Left lung (tissue), 10 donors: ENCODE measurements around the gene CPLX1. TPM values are rescaled to one million over a fixed set of nuclear protein-coding genes. Genes with fewer than 3 reads are reported as not detected.

Source experiments
- ATAC-seq: fragments of 200-7000 bp; cut with Tn5 transposase; one replicate; pipeline ENCODE4 v1.9.1; 2020; ENCODE audit warnings: moderate library complexity
- DNase-seq, 4 donors: peaks; one replicate each; pipeline ENCODE4 v3.0.0-alpha.2; 2013 to 2020
- H3K27ac ChIP-seq, 2 donors: fragments of 200-600 bp; sonication (generic) in 1 of 2; one replicate each; pipeline versions ENCODE4 v1.5.0 to v1.8.0; 2020 to 2021
- H3K27me3 ChIP-seq, 2 donors: fragments of 200-600 bp; sonication (generic) in 1 of 2; one replicate each; pipeline versions ENCODE4 v1.5.0 to v1.8.0; 2020 to 2021
- H3K36me3 ChIP-seq, 2 donors: fragments of 200-600 bp; sonication (generic) in 1 of 2; one replicate each; pipeline versions ENCODE4 v1.5.0 to v1.8.0; 2020 to 2021
- H3K4me1 ChIP-seq, 2 donors: fragments of 200-600 bp; one replicate each; pipeline ENCODE4 v1.8.0; 2021
- H3K4me3 ChIP-seq, 2 donors: fragments of 200-600 bp; sonication (generic) in 1 of 2; one replicate each; pipeline versions ENCODE4 v1.5.0 to v1.8.0; 2020 to 2021; ENCODE audit warnings: mild to moderate bottlenecking in 1 of 2
- H3K9me3 ChIP-seq, 2 donors: fragments of 200-600 bp; sonication (generic) in 1 of 2; one replicate each; pipeline versions ENCODE4 v1.5.0 to v1.8.0; 2020 to 2021
- intact Hi-C, 2 donors: fragments of 100-400 bp; cut with DNase I; formaldehyde crosslinking; loops; one replicate each; pipeline versions ENCODE4 v1.11.2 to v1.14.2; 2022
- polyA plus RNA-seq, 6 donors: library from polyadenylated mRNA; unstranded; fragments of 120-200 nt; gene quantifications; one replicate each; pipeline ENCODE4 v1.2.1, GENCODE V29; 2013; ENCODE audit not compliant: insufficient read length in 6 of 6
- total RNA-seq, 2 donors: library from RNA; stranded (reverse); fragmentation: NEBNext Ultra II Directional; extraction: Animal tissue kit (Norgen Biotek cat#: 25700); gene quantifications; one replicate each; pipeline ENCODE4 v1.2.1, GENCODE V29; 2021
- TF ChIP-seq, protein P1 (sequence below), 2 donors: fragments of 200-600 bp; sonication (generic) in 1 of 2; IDR thresholded peaks; one replicate each; pipeline versions ENCODE4 v1.5.0 to v1.8.0; 2021; ENCODE audit warnings: antibody characterized with exemption in 2 of 2
- donor health status: DM: no; HTN: yes; CAD: no.
- donor health status: DM: no; HTN: no; CAD: no.

Gene CPLX1
- total and polyA plus RNA-seq, 8 donors = 0.98 to 3.2 (median 1.5) TPM

DNA sequence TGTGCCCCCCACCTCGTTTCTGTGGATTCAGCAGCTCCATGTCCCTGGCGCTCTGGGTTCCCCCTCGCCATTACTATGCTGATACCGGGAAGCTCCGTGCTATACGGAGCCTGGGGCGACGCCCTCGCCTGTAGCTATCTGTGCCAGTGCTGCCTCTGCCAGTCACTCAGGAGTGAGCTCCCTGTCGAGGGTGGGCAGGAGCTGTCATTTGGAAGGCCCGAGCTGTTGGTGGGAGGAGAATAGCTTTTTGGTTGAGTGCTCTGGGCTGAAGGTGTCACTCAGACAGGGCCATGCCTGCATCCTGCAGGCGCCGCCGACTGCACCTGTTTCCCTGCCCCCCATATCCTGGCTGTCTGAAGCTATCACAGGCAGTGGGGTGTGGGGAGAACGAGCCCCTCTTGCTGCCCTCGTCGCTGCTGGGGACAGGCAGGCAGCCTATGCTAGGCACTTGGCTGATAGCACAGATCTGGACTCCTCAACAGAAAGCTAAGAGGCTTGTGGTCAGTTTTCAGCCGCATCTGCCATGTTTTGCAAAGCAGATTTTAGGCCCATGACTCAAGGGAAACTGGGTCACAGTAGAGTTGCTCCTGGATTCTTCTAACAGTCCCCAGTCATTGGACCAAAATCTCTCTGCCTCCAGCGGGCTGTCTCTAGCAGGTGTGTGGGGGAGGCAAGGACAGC, 31.8 kb downstream of the CPLX1 start:
- ATAC-seq (no peak), DNase-seq (peak in 1 of 4 donors; percentile 40)
- TF ChIP-seq, protein P1, sequence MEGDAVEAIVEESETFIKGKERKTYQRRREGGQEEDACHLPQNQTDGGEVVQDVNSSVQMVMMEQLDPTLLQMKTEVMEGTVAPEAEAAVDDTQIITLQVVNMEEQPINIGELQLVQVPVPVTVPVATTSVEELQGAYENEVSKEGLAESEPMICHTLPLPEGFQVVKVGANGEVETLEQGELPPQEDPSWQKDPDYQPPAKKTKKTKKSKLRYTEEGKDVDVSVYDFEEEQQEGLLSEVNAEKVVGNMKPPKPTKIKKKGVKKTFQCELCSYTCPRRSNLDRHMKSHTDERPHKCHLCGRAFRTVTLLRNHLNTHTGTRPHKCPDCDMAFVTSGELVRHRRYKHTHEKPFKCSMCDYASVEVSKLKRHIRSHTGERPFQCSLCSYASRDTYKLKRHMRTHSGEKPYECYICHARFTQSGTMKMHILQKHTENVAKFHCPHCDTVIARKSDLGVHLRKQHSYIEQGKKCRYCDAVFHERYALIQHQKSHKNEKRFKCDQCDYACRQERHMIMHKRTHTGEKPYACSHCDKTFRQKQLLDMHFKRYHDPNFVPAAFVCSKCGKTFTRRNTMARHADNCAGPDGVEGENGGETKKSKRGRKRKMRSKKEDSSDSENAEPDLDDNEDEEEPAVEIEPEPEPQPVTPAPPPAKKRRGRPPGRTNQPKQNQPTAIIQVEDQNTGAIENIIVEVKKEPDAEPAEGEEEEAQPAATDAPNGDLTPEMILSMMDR (IDR thresholded peaks at IDR 0.05) = no peak
- Histone ChIP-seq H3K4me3 (no peak overlapping the region), H3K27me3 (peaks cover 37 to 93% of the 10 kb centered on the region in 2 donors), H3K27ac (no peak overlapping the region), H3K4me1 (peaks cover 9 to 12% of the 10 kb centered on the region in 2 donors), H3K9me3 (no peaks in the 10 kb centered on the region), H3K36me3 (no peaks in the 10 kb centered on the region)
- intact Hi-C loops = no loop called here

DNA sequence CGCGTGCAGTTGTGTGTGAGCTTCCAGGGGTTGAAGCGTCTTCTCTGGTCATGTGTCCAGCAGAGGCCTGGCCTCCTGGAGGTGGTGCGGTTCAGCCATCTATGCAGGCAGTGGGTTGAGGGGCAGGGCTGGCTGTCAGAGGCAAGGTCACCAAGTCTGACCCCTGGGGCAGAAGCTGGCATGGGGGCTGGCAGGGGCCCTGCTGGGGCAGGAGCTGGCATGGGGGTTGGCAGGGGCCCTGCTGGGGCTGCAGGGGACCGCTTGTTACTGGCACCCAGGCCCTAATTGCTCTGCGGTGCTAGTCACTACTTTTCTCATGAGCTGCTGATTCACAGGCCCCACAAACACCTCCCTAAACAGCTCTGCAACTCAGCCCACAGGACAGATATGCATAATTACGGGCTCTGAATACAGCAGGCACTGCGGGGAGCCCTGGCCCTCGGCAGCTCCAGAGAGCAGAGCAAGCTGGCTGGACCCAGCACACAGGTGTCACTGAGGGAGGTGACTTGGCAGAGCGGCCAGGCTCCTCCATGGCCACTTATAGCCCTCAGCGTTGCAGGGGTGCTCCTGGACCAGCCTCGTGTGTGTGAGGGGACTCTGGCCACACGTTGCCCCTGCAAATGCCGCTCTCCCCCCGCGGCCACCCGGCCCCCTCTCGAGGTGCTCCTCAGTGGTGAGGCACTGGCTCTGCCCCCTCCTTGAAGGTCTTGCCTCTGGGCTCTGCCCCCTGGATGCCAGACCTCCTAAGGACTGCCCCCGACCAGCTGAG, 32.7 kb downstream of the CPLX1 start:
- DNase-seq (peak in 1 of 4 donors; percentile 67), ATAC-seq (no peak)
- intact Hi-C loops = no loop called here
- H3K4me3 ChIP-seq = no peak overlapping the region
- H3K4me1 ChIP-seq = peaks cover 9 to 12% of the 10 kb centered on the region in 2 donors
- TF ChIP-seq, protein P1 (IDR thresholded peaks at IDR 0.05) = no peak
- no peaks in the 10 kb centered on the region for H3K9me3 ChIP-seq
- no peak overlapping the region for H3K27ac ChIP-seq
- H3K36me3 ChIP-seq = no peaks in the 10 kb centered on the region
- H3K27me3 ChIP-seq = peaks cover 37 to 100% of the 10 kb centered on the region in 2 donors

DNA sequence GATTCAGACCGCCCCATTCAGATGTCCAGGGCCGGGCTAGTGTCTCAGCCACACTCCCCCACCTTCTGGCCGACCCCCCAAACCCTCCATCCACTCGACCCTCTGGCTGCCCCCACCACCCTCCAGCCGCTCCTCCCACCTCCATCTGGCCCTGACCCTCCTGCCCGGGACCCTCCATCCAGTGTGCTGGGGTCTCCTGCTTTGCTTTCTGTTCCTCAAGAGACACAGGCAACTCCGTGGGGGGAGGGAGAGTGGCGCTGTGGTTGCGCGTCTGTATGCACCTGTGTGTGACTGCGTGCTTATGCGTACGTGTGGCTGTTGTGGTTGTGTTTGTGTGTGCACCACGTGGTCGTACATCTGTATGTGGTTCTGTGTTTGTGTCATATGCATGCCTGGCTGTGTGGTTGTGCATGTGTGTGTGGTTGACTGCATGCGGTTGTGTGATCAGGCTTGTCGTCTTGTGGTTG, 33.3 kb downstream of the CPLX1 start:
- Histone ChIP-seq H3K4me1 (peaks cover 9 to 12% of the 10 kb centered on the region in 2 donors), H3K4me3 (no peak overlapping the region), H3K9me3 (no peaks in the 10 kb centered on the region), H3K27me3 (peaks cover 40 to 100% of the 10 kb centered on the region in 2 donors), H3K36me3 (no peaks in the 10 kb centered on the region), H3K27ac (no peak overlapping the region)
- TF ChIP-seq, protein P1 (IDR thresholded peaks at IDR 0.05) = no peak
- DNase-seq (peak in 1 of 4 donors; percentile 56), ATAC-seq (no peak)
- intact Hi-C loops = no loop called here

DNA sequence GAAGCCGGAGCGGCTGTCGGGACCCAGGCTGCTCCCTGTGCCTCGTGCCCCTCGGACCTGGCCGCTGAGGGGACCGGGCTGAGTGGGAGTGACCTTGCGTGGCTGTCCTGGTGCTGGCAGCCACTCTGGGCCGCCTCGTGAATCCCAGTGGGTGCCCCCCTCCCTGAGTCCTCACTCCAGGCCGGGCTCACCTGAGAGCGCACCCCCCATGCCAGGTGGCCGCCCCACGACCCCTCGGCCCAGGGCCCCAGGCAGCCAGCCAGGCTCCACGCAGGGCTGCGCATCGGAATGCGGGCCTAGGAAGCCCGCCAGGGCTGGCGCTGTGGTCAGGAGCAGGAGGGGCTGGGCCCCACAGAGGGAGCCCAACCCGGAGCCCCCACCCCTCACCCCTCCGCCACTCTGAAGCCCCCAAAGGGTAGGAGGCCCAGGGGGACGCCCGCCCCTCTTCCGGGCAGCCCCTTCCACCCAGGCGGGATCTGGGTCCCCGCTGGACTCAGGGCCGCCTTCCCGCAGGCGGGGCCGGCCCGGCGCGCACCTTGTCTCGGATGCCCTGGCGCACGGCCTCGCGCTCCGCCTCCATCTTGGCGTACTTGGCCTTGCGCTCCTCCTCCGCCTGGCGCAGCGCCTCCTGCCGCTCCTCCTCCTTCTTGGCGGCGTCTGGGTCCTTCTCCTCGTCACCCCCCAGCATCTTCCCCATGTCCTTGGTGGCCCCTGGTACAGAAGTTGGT, 33.9 kb downstream of the CPLX1 start:
- Histone ChIP-seq H3K36me3 (no peaks in the 10 kb centered on the region), H3K9me3 (no peaks in the 10 kb centered on the region), H3K4me1 (peaks cover 12% of the 10 kb centered on the region in 2 donors), H3K27me3 (peaks cover 43 to 100% of the 10 kb centered on the region in 2 donors), H3K4me3 (no peak overlapping the region), H3K27ac (no peak overlapping the region)
- TF ChIP-seq, protein P1 (IDR thresholded peaks at IDR 0.05) = no peak
- intact Hi-C loops = no loop called here
- DNase-seq (peak in 2 of 4 donors; percentile 59 to 83), ATAC-seq (peak; percentile 62)
